HL-60/S4 (cell line): ENCODE results near the gene RDX.
"Not testable (repeated sequence)": the region's sequence is repeated elsewhere in the genome, so short reads cannot be mapped to it uniquely, and the experiment has no call there.

ENCODE experiments used
- in situ Hi-C: fragments of 300-500 bp; cut with MboI; formaldehyde crosslinking; loops from 2 replicates; pipeline ENCODE4 v1.14.3; 2022; ENCODE audit warnings: low sequenced_read_pairs

RDX gene

DNA sequence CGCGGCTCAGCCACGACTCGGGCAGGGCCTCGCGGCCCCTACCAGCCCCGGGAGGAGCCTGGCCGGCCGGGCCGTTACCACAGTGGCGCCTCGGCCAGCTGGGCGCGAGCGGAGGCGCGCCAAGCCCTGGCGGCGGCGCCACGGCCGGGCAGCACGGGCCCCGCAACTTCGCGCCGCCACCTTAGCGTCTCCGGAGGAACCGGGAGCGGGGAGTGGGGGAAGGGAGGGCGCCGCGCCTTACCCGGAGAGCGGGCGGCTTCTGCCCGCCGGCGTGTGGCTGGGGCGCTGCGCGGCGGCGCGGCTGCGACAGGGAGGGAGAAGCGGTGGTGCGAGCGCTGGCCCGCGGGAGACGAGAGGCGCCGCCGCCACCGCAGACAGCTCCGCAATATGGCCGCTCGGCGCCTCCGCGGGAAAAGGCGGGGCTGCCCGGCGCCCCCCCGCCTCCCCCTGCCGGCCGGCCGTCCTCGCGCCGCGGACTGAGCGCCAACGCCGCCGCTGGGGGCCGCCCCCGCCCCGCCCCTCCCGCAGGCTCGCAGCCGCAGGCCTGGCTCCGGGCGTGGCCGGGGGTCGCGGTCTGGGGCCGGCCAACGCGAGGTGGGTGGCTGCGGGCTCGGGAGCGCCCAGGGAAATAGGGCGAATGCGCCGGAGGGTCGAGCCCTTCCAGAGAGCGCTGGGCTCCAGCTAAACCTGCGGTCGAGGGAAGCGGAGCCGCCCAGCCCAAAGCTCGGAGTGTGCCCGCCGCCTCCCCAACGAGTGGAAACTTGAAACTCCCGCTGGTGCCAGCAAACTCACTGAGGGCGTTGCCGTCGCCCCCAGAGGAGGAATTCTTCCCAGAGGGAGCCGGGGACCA, at the start of gene RDX:
Gene RDX (minus strand): TSS at position 389 of the 850 bp plus-strand sequence. CDS start 16,922 bp downstream, outside the sequence.
- in situ Hi-C loops, result no loop called here

DNA sequence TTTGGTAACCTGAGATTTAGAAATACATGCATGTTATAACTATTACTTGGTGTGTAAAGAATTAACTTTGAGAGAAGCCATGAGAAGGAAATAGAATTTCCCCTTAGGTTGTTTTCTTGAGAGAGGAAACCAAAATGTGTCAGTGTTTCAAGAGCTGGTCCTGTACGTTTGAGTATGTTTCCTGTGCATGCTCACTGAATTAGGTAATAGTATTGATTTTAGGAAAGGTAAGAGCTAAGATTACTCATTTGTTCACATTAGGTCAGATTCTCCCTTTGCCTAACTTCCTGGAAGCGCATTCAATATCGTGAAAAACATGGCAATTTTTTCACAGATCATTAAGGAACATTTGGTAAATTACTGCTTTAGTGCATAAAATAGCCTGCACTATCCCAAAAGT, 49.3 kb upstream of the RDX start:
- in situ Hi-C loops, result no loop called here

DNA sequence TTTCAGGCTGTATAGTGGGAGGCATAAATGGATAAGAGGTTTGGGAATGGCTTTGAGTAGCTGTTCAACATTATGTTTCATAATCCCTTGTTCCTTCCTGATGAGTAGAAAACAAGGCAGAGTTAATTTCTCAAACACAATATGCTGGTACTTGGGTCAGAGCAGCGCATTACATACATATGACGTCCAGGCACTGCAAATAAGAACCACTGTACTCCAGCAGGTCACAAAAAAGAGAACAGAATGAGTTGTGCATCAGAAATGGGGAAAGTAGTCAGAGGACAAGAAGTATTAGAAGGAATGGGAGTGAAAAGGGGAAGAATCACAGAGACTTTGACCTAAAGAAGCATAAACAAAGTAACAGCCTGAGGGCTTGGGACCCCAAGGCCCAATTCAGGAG, 44.0 kb upstream of the RDX start:
- in situ Hi-C loops, result no loop called here

DNA sequence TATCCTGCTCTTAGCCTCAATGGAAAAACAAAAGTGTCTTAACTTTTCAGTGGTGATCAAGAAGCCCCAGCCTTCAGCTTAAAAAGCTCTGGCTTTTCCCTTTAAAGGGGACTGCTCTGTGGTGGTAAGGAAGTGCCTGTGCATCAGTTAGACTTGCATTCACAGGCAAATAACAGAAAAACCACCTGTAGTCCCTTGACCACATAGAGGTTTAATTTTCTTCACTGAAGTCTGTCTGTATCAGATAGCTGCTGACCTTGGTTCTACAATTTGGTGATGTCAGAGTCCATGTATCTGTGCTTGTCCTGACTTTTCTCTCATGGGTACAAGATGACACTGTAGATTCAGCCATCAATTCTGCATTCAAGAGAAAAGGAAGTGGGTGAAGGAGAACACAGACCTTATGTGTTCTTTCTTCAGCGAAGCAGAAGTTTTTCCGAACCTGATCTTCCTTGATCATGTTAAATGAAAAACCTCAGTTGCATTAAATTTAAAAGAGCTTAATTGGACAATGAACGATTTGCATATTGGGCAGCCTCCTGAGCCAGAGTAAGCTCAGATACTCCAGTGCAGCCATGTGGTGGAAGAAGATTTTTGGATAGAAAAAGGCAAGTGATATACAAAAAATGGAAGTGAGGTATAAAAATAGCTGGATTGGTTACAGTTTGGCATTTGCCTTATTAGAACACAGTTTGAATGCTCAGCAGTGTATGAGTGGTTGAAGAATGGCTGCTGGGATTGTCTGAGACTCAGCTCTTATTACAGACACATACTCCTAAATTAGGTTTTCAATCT, 43.2 kb upstream of the RDX start:
- in situ Hi-C loops, result no loop called here

DNA sequence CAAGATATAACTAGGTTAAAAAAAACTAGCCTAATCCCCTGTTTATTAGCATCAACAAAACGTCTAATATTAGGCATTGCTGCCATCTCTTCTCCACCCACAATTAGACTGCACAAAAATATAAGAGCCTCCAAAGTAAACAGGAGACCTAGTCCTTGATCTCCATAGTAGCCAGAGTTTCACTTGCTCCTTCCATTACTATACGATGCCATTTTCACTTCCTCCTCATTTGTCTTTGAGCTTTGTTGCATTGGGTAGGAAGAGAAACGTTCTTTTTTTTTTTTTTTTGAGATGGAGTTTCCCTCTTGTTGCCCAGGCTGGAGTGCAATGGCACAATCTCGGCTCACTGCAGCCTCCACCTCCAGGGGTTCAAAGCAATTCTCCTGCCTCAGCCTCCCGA, 42.3 kb upstream of the RDX start:
- in situ Hi-C loops, result no loop called here

DNA sequence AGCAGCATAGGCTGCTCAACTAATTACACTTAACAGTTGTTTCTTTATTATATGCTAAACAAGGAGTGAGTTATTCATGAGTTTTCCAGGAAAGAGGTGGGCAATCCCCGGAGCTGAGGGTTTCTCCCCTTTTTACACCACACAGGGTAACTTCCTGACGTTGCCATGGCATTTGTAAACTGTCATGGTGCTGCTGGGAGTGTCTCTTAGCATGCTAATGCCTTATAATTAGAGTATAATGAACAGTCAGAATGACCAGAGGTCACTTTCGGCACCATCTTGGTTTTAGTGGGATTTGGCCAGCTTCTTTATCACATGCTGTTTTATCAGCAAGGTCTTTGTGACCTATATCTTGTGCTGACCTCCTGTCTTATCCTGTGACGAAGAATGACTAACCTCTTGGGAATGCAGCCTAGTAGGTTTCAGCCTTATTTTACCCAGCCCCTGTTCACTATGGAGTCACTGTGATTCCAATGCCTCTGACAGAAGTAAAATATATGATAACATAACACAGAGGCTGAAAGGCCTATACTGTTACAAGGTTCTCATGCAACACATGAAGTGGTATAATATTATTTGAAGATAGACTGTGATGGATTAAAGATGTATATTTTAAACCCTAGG, 41.3 kb upstream of the RDX start:
- in situ Hi-C loops, result no loop called here

DNA sequence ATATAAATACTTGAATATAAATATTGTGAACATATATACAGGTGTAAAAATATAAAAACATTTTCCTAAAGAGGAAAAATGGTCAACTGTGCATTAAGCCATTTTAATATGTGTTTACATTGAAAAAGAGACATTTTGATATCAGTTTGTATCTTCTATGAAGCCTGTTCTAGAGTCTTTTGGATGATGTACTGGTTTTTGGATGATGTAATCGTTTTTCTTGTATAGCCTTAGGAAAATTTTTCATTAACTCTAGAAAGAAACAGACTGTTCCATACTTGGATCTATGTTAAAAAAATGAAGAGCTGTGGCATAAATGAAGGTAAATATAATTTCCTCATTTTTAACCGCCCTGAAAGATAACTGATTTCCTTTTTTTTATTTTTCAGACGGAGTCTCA, 39.6 kb upstream of the RDX start:
- in situ Hi-C loops, result no loop called here

DNA sequence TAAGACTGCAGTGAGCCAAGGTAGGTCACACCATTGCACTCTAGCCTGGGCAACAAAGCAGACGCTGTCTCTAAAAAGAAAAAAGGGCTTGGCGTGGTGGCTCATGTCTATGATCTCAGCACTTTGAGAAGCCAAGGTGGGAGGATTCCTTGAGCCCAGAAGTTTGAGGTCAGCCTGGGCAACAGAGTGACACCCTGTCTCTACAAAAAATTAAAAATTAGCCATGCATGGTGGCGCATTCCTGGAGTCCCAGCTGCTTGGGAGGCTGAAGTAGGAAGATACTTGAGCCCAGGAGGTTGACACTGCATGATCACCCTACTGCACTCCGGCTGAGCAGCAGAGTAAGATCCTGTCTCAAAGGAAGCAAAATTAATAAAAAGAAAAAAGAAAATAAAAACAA, 38.9 kb upstream of the RDX start:
- in situ Hi-C loops, result no loop called here

DNA sequence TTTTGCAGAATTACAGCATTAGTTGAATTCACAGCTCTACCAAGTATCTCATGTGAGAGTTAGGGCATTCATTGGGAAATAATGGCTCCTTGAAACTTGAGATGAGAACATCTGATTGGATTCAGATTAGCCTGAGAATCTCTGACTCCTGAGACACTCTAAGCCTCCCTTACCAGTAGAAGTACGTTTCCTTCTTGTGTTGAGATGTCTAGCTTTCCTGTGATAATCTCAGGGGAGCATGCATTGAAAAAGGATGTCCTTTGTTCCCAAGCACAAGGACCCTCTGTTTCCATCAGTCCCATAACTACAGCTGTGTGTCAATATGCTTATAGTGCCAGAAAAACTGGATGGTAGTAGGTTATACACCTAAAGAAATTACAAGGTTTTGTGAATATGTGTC, 35.2 kb upstream of the RDX start:
- in situ Hi-C loops, result no loop called here

DNA sequence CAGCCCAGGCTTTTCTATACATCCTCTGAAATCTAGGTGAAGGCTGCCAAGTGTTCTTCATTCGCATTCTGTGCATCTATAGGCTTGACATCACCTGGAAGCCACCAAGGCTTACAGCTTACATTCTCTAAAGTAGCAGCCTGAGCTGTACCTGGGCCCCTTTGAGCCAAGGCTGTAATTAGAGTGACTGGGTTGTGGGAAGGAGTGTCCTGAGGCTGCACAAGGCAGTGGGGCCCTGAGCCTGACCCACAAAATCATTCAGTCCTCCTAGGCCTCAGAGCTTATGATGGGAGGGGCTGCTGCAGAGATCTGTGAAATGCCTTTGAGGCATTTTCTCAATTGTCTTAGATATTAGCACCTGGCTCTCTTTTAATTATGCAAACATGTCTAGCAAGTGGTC, 33.0 kb upstream of the RDX start:
- in situ Hi-C loops, result no loop called here

DNA sequence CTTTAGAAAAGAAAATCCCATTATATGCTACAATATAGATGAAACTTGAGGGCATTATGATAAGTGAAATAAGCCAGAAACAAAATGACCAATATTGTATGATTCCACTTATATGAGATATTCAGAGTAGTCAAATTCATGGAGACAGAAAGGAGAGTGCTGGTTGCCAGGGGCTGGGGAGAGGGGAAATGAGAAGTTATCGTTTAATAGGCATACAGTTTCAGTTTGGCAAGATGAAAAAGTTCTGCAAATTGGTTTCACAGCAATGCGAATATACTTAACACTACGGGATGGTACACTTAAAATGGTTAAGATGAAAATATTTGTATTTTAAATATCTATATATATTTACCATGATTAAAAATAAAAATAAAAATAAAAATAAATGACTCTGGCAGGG, 31.1 kb upstream of the RDX start:
- in situ Hi-C loops, result no loop called here

DNA sequence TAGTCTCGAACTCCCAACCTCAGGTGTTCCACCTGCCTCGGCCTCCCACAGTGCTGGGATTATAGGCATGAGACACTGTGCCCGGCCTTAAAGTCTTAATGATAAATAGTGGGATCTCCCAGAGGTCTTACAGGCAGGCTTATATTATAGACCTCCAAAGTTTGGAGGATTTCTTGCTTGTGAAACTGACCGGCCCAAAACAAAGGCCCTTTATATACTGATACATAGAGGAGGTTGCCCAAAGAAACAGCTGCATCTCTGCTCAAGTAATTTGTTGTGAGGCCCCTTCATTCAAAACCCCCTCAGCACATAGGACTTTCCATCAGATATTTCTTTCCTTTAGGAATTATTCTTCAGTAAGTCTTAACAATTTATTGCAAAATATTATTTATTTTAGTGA, 27.4 kb upstream of the RDX start:
- in situ Hi-C loops, result no loop called here

DNA sequence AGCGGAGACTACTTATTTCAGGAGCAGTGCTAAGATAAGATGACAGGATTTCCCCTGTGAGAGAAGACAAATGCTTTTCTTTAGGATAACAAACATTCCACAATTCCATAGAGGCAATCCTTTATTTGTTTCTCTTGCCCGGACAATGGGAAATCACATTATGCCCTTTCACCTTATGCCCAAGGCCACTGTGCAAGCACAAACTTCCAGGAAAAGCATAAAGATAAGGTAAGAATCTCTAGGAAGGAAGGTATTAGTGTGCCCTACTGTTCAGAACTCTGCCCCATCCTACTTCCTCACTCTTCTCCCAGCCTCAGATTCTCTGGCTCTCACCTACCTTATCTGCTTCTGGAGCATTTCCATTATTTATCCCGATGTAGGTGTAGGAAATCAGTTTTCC, 23.1 kb upstream of the RDX start:
- in situ Hi-C loops, result no loop called here

DNA sequence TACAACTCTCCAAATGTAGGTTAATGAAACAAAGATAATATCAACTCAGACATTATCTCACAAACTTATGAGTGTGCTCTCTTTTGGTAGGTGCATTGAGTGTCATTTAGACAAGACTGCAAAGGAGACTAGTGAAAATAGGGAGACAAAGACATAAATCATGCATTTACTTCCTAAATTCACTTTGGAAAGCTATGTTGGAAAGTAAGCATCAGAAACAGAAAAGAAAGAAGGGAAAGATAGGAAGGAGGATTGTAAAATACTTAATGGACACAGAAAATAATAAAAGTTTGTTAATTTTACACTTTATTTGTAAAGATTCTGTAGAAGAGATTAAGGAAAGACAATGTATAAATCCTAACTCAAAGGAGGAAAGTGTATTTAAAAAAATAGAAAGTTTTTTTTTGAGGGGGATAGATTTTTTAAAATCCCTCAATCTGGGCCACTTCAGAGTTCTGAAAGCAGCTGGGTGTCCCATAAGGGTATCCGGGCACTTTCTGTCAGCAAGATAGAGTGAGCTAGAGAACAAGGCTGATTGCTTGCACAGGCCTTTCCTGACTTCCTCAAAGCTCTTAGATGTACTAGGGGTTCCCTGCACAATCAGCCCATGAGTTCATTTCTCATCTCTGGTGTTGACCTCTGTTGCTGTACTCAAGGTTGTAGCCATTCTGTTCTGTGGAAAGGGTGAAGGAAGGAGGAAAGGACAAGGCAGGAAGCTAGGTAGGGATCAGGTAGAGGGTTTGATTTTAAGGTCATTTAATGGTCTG, 22.4 kb upstream of the RDX start:
- in situ Hi-C loops, result no loop called here

DNA sequence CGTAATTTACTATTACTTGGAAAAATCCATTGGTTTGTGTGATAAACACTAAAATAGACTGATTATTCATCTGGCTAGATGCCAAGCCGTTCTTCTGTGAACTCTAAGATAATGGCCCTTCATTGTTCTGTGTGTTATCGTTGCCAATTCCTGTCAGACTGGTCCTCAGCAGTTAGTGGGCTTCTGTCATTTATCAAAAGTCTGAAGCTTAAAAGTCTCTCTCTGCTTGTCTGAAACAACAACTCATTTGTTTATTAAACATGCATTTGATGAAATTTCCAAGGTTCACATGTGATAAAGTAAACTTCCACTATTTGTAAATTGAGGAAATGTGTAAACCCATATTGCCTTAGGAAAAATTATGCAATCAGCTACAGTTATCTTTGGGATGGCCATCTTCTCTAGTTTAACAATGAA, 21.1 kb upstream of the RDX start:
- in situ Hi-C loops, result no loop called here

DNA sequence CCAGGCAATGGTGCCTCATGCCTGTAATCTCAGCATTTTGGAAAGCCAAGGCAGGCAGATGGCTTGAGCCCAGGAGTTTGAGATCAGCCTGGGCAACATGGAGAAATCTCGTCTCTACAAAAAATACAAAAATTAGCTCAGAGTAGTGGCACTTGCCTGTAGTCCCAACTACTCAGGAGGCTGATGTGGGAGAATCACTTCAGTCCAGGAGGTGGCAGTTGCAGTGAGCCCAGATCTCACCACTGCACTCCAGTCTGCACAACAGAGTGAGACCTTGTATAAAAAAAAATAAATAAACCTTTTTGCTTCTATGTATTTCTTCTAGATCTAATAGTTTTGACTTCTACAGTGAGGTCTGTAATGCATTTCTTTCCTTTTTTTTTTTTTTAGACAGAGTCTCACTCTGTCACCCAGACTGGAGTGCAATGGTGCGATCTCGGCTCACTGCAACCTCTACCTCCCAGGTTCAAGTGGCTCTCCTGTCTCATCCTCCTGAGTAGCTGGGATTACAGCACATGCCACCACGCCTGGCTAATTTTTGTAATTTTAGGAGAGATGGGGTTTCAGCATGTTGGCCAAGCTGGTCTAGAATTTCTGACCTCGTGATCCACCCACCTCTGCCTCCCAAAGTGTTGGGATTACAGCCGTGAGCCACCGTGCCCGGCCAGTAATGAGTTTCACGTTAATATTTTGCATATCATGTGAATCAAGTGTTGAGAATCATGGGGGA, 18.1 kb upstream of the RDX start:
- in situ Hi-C loops, result no loop called here

DNA sequence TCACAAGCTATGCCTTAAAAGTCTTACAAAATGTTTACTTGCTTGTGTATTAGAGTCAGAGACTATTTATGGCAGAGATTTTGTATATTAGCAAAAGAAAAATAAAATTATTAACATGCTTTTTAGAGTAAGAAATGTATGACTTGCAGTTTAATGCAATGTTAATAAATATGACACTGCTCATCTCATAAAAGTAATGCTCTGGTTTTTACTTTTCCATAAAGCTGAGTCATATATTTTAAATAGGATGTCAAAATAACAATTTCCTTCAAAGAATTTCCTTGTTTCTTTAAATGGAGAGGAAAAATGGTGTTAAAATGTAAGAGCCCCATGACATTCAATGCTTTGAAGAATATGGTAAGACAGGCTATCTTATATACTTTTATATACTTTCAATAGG, 16.3 kb upstream of the RDX start:
- in situ Hi-C loops, result no loop called here

DNA sequence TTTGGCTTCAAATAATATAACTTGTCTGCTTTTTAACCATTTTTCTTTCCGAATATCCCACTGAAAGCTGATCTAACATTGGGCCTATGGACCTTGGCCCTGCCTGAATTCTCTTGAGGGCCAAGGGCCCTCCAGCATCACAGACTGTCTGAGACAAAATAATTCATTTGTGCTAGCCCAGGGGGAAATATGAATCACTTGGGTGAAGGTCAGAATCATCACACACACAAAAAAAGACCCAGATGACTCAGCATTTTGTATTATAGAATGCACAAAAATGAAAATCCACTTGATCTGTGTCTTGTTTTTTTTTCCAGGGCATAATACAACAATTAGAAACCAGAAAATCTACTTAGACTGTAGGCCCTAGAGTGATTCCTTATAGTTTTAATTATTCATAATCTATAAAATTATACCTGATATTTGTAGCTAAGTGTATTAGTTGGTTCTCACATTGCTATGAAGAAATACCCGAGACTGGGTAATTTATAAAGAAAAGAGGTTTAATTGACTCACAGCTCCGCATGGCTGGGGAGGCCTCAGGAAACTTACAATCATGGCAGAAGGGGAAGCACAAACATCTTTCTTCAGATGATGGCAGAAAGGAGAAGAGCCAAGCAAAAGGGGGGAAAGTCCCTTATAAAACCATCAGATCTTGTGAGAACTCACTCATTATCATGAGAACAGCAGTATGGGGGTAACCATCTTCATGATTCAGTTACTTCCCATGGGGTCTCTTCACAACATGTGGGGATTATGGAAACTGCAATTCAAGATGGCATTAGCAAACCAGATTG, 15.6 kb upstream of the RDX start:
- in situ Hi-C loops, result no loop called here

DNA sequence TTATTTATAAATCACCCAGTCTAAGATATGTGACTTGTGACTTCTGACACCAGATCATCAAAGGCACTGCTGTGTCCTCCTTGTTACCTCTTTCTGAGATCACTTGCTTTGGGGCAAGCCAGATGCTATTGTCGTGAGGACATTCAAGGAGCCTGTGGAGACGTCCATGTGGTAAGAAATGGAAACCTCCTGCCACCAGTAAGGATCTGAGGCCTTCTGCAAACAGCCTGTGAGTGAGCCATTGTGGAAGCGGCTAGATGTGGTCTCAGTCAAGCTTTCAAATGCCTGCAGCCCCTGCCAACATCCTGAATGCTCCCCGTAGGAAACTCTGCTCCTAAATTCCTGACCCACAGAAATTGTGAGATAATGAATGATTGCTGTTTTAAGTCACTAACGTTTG, 11.7 kb upstream of the RDX start:
- in situ Hi-C loops, result no loop called here

DNA sequence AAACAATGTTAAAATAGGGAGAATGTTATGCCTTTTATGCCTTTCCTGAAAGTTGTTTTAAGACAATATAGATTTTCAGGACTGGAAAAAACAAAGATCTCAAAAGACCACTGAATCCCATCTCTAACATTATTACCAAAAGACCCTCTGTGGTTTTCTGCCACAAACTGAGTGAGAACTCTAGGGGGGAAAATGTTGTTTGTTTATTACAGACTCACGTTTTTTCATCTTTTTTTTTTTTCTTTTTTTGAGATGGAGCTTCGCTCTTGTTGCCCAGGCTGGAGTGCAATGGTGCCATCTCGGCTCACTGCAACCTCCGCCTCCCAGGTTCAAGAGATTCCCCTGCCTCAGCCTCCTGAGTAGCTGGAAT, 9.6 kb upstream of the RDX start:
- in situ Hi-C loops, result not testable (repeated sequence)
